ENCODE results near the gene ABCC1.

DNA sequence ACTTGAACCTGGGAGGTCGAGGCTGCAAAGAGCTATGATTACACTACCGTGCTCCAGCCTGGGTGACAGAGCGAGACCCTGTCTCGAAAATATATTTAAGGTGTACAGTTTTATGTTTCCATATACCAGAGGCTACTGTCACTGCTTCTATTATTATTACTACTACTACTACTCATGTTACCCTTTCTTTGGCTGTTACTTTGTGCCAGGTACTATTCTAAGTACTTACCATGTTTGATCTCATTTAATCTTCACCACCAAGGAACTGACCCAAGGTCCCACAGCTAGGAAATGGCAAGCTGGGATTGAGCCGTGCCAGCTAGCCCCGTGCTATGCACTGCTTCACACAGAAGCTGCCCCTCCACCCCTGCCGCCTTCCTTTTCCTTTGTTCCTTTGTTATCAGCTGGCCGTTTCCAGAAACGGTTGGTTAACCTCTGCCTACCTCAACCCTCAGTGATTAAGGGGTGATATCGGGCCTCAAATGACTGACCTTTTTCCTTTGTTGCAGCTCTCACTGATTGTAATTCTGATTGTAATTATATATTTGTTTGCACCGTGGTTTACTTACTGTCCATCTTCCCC, 78.4 kb downstream of the ABCC1 start:
- TF ChIP-seq, protein P1, sequence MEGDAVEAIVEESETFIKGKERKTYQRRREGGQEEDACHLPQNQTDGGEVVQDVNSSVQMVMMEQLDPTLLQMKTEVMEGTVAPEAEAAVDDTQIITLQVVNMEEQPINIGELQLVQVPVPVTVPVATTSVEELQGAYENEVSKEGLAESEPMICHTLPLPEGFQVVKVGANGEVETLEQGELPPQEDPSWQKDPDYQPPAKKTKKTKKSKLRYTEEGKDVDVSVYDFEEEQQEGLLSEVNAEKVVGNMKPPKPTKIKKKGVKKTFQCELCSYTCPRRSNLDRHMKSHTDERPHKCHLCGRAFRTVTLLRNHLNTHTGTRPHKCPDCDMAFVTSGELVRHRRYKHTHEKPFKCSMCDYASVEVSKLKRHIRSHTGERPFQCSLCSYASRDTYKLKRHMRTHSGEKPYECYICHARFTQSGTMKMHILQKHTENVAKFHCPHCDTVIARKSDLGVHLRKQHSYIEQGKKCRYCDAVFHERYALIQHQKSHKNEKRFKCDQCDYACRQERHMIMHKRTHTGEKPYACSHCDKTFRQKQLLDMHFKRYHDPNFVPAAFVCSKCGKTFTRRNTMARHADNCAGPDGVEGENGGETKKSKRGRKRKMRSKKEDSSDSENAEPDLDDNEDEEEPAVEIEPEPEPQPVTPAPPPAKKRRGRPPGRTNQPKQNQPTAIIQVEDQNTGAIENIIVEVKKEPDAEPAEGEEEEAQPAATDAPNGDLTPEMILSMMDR (conservative IDR thresholded peaks at IDR 0.05), result no peak
- TF ChIP-seq EZH2 (IDR thresholded peaks at IDR 0.05; ENCODE audit: low read depth), result no peak
